DMS79 treated with DMSO at 0.1 percent for 48 hours (cell line): ENCODE data around the gene MASP1.

ENCODE experiments used
- DNase-seq: peaks from one replicate; lab custom pipeline; 2025; lab: John Stamatoyannopoulos, UW

Gene MASP1

DNA sequence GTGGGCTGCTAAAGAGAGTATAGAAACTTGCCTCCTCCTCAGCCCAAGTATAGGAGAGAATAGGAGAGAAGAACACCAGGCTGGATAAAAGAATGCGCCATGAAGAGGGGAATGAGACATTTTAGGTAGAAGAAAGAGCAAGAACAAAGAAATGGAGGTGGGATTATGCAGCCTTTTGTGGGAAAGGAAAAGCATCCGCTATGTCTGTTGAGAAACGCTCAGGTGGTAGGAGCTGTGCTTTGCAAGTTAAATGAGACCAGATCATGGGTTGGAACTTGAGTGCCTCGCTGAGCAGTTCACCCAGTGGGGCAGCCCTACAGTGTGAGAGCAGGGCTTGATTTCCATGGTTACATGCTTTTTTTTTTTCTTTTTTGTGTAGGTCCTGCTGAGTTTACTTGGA lies 105.8 kb downstream of the MASP1 start:
- no peak for DNase-seq
